Cardiac muscle cell (in vitro differentiated cells and primary cell): ENCODE data around the gene NBEA. TPM values are rescaled to one million over a fixed set of nuclear protein-coding genes. Genes with fewer than 3 reads are reported as not detected.

ENCODE experiments used
- DNase-seq, 2 donors: peaks; one replicate each; pipeline versions ENCODE4 v3.0.0 to v3.0.0-alpha.2; 2010 to 2017; ENCODE audit warnings: low read depth in 1 of 2, low spot score in 1 of 2
- H3K27ac ChIP-seq: fragments of 200-600 bp; sonication (generic); 2 replicates; pipeline ENCODE4 v1.5.1; 2016
- H3K27me3 ChIP-seq: fragments of 200-600 bp; sonication (generic); 2 replicates; pipeline ENCODE4 v1.6.0; 2016; ENCODE audit warnings: control low read depth
- H3K36me3 ChIP-seq: fragments of 200-600 bp; sonication (generic); 2 replicates; pipeline ENCODE4 v1.5.1; 2016; ENCODE audit warnings: control low read depth
- H3K4me1 ChIP-seq: fragments of 200-600 bp; sonication (generic); 2 replicates; pipeline ENCODE4 v1.8.1; 2017; ENCODE audit warnings: low read depth, mild to moderate bottlenecking, mixed run types
- H3K4me3 ChIP-seq: fragments of 200-600 bp; sonication (generic); 2 replicates; pipeline ENCODE4 v1.5.1; 2016; ENCODE audit warnings: mild to moderate bottlenecking
- H3K9me3 ChIP-seq: fragments of 200-600 bp; sonication (generic); 2 replicates; pipeline ENCODE4 v1.5.1; 2017; ENCODE audit warnings: low read depth, mild to moderate bottlenecking, control low read depth
- CTCF ChIP-seq: IDR thresholded peaks from 2 replicates; pipeline ENCODE4 v1.5.1; 2012; ENCODE audit warnings: low read depth, mild to moderate bottlenecking, low read length
- polyA plus RNA-seq: library from polyadenylated mRNA; unstranded; fragments of >200 nt; fragmentation: Nextera tagmentation; extraction: Ambion mirVana; gene quantifications from 2 replicates; pipeline ENCODE4 v1.2.1, GENCODE V29; 2016
- total RNA-seq: library from RNA; depleted of rRNA; stranded (reverse); fragments of >200 nt; gene quantifications from 2 replicates; pipeline ENCODE4 v1.2.3, GENCODE V29; 2016

Gene NBEA
- total and polyA plus RNA-seq, 2 experiments from 2014 or later = 4.6 to 13.2 TPM

GRCh38 chr13:35720690-35721554 is 778.9 kb downstream of the NBEA start:
- Histone ChIP-seq H3K27ac (no peak overlapping the region), H3K36me3 (no peaks in the 10 kb centered on the region), H3K4me3 (no peak overlapping the region), H3K4me1 (no peaks in the 10 kb centered on the region), H3K9me3 (no peaks in the 10 kb centered on the region), H3K27me3 (no peaks in the 10 kb centered on the region)
- peak; percentile 97 for TF ChIP-seq CTCF
- peak; percentile 71 to 80 for DNase-seq
